IMR-90 (cell line): Measurements from ENCODE around the gene MYO1D. TPM values are rescaled to one million over a fixed set of nuclear protein-coding genes. Genes with fewer than 3 reads are reported as not detected.

ENCODE experiments used
- ATAC-seq: fragments of 200-7000 bp; cut with Tn5 transposase; 2 replicates; pipeline ENCODE4 v1.9.1; 2020; ENCODE audit warnings: low read depth, mild to moderate bottlenecking, moderate library complexity
- BruUV-seq: library from RNA; stranded (reverse); fragments of 400-500 nt; replicated peaks from 2 replicates; lab custom pipeline; 2021; lab: Mats Ljungman, UMichigan
- CTCF ChIA-PET: fragments of 300-600 bp; formaldehyde crosslinking; extraction: SDS; loops from one replicate; lab custom pipeline; 2021; ENCODE audit warnings: antibody characterized with exemption; lab: Yijun Ruan, JAX
- POLR2A ChIA-PET: fragments of 300-600 bp; sonication (Branson Sonifier 250); formaldehyde crosslinking; loops from one replicate; lab custom pipeline; 2022; ENCODE audit warnings: antibody characterized with exemption; ENCODE audit not compliant: unreplicated experiment; lab: Charles Lee
- DNase-seq: peaks from one replicate; pipeline ENCODE4 v3.0.0; 2013
- H2AFZ ChIP-seq: replicated peaks from 2 replicates; pipeline ENCODE3; 2013; ENCODE audit warnings: low read length, mild to moderate bottlenecking; ENCODE audit not compliant: poor library complexity
- H2AK5ac ChIP-seq: 2 replicates; pipeline ENCODE4 v1.6.1; 2013; ENCODE audit warnings: low read depth, low read length, inconsistent platforms
- H2AK9ac ChIP-seq: replicated peaks from 2 replicates; pipeline ENCODE3; 2013; ENCODE audit warnings: mild to moderate bottlenecking, low read depth, low read length, moderate library complexity; ENCODE audit not compliant: poor library complexity
- H2BK120ac ChIP-seq: 2 replicates; pipeline ENCODE4 v1.6.1; 2013; ENCODE audit warnings: low read depth, low read length, inconsistent platforms
- H2BK15ac ChIP-seq: 3 replicates; pipeline ENCODE4 v1.6.1; 2013; ENCODE audit warnings: low read depth, low read length, inconsistent platforms
- H2BK20ac ChIP-seq: 2 replicates; pipeline ENCODE4 v1.6.1; 2013; ENCODE audit warnings: low read depth, mild to moderate bottlenecking, inconsistent platforms, low read length, moderate library complexity
- H2BK5ac ChIP-seq: 2 replicates; pipeline ENCODE4 v1.6.1; 2013; ENCODE audit warnings: mild to moderate bottlenecking, low read depth, low read length, inconsistent platforms; ENCODE audit not compliant: poor library complexity, severe bottlenecking
- H3K14ac ChIP-seq: replicated peaks from 2 replicates; pipeline ENCODE4 v1.6.1; 2013; ENCODE audit warnings: low read depth, low read length, inconsistent platforms
- H3K18ac ChIP-seq: 2 replicates; pipeline ENCODE4 v1.6.1; 2013; ENCODE audit warnings: low read depth, low read length, control low read depth
- H3K23ac ChIP-seq: 2 replicates; pipeline ENCODE4 v1.6.1; 2013; ENCODE audit warnings: low read depth, low read length, inconsistent platforms
- H3K27ac ChIP-seq: 2 replicates; pipeline ENCODE4 v1.5.1; 2013; ENCODE audit warnings: mild to moderate bottlenecking, control low read depth, low read length; ENCODE audit not compliant: insufficient read depth
- H3K27me3 ChIP-seq: 2 replicates; pipeline ENCODE4 v1.6.1; 2013; ENCODE audit warnings: low read length; ENCODE audit not compliant: control insufficient read depth, insufficient read depth
- H3K36me3 ChIP-seq: 2 replicates; pipeline ENCODE4 v1.6.1; 2013; ENCODE audit warnings: low read length, mixed read lengths; ENCODE audit not compliant: control insufficient read depth, insufficient read depth
- H3K4ac ChIP-seq: 2 replicates; pipeline ENCODE4 v1.6.1; 2013; ENCODE audit warnings: low read depth, low read length, inconsistent platforms
- H3K4me1 ChIP-seq: 2 replicates; pipeline ENCODE4 v1.6.1; 2013; ENCODE audit warnings: low read length, mixed read lengths; ENCODE audit not compliant: control insufficient read depth, insufficient read depth
- H3K4me2 ChIP-seq: 2 replicates; pipeline ENCODE4 v1.6.1; 2013; ENCODE audit warnings: low read depth, mild to moderate bottlenecking, control low read depth, low read length, moderate library complexity
- H3K4me3 ChIP-seq: 2 replicates; pipeline ENCODE4 v1.5.1; 2013; ENCODE audit warnings: low read depth, mild to moderate bottlenecking, control low read depth, low read length, moderate library complexity; ENCODE audit not compliant: insufficient read depth
- H3K56ac ChIP-seq: 2 replicates; pipeline ENCODE4 v1.6.1; 2013; ENCODE audit warnings: low read length, inconsistent platforms; ENCODE audit not compliant: insufficient read depth; ENCODE audit errors: extremely low read depth
- H3K79me1 ChIP-seq, 2 experiments: 2 replicates each; pipeline ENCODE4 v1.6.1; 2013; ENCODE audit warnings: low read length in 2 of 2, inconsistent platforms in 1 of 2, low read depth in 1 of 2
- H3K9ac ChIP-seq: 2 replicates; pipeline ENCODE4 v1.6.1; 2013; ENCODE audit warnings: low read depth, low read length, control low read depth
- H3K9me1 ChIP-seq: 2 replicates; pipeline ENCODE4 v1.6.1; 2013; ENCODE audit warnings: low read length, inconsistent platforms; ENCODE audit not compliant: insufficient read depth
- H3K9me3 ChIP-seq: 2 replicates; pipeline ENCODE4 v1.6.1; 2013; ENCODE audit warnings: low read length; ENCODE audit not compliant: control insufficient read depth, insufficient read depth
- H4K20me1 ChIP-seq: 2 replicates; pipeline ENCODE4 v1.6.1; 2013; ENCODE audit warnings: low read length, inconsistent platforms; ENCODE audit not compliant: insufficient read depth
- H4K5ac ChIP-seq: 2 replicates; pipeline ENCODE4 v1.6.1; 2013; ENCODE audit warnings: mild to moderate bottlenecking, low read depth, low read length, control low read depth
- H4K8ac ChIP-seq, 2 experiments: 2 replicates each; pipeline ENCODE4 v1.6.1; 2013; ENCODE audit warnings: low read depth in 2 of 2, low read length in 2 of 2, control low read depth in 1 of 2, inconsistent platforms in 1 of 2
- H4K91ac ChIP-seq: 2 replicates; pipeline ENCODE4 v1.6.1; 2013; ENCODE audit warnings: low read depth, low read length, inconsistent platforms; ENCODE audit not compliant: insufficient read depth
- BHLHE40 ChIP-seq: fragments of 150-350 bp; IDR thresholded peaks from 2 replicates; pipeline ENCODE4 v1.6.1; 2016; ENCODE audit warnings: mild to moderate bottlenecking, low read depth, low read length
- CEBPB ChIP-seq: IDR thresholded peaks from 2 replicates; pipeline ENCODE4 v1.6.1; 2012; ENCODE audit warnings: low read depth, low read length, improper control_type of control experiment
- CHD1 ChIP-seq: IDR thresholded peaks from 2 replicates; pipeline ENCODE4 v1.6.1; 2012; ENCODE audit warnings: low read depth, low read length, improper control_type of control experiment
- CTCF ChIP-seq: conservative IDR thresholded peaks from 2 replicates; pipeline ENCODE4 v1.5.1; 2012; ENCODE audit warnings: mild to moderate bottlenecking, low read depth, low read length, improper control_type of control experiment
- ELK1 ChIP-seq: fragments of 150-350 bp; IDR thresholded peaks from 2 replicates; pipeline ENCODE4 v1.6.1; 2016; ENCODE audit warnings: low read depth, mild to moderate bottlenecking, low read length, moderate library complexity, borderline replicate concordance
- FOS ChIP-seq: fragments of 150-350 bp; IDR thresholded peaks from 2 replicates; pipeline ENCODE4 v1.6.1; 2016; ENCODE audit warnings: low read depth, low read length
- MAFK ChIP-seq: IDR thresholded peaks from 2 replicates; pipeline ENCODE4 v1.6.1; 2012; ENCODE audit warnings: low read depth, low read length, improper control_type of control experiment
- MAZ ChIP-seq: IDR thresholded peaks from 2 replicates; pipeline ENCODE4 v1.6.1; 2012; ENCODE audit warnings: low read depth, mild to moderate bottlenecking, low read length, improper control_type of control experiment, moderate library complexity, borderline replicate concordance
- MXI1 ChIP-seq: IDR thresholded peaks from 2 replicates; pipeline ENCODE4 v1.6.1; 2012; ENCODE audit warnings: low read depth, mild to moderate bottlenecking, low read length, moderate library complexity, borderline replicate concordance
- NFE2L2 ChIP-seq: fragments of 150-350 bp; IDR thresholded peaks from 2 replicates; pipeline ENCODE4 v1.6.1; 2016; ENCODE audit warnings: low read depth, mild to moderate bottlenecking, low read length
- POLR2A ChIP-seq: IDR thresholded peaks from 2 replicates; pipeline ENCODE4 v1.6.1; 2012; ENCODE audit warnings: mild to moderate bottlenecking, low read depth, low read length
- RAD21 ChIP-seq: IDR thresholded peaks from 2 replicates; pipeline ENCODE4 v1.6.1; 2012; ENCODE audit warnings: low read length, improper control_type of control experiment
- RCOR1 ChIP-seq: IDR thresholded peaks from 2 replicates; pipeline ENCODE4 v1.6.1; 2012; ENCODE audit warnings: mild to moderate bottlenecking, low read length, improper control_type of control experiment; ENCODE audit not compliant: insufficient replicate concordance
- RFX5 ChIP-seq: IDR thresholded peaks from 2 replicates; pipeline ENCODE4 v1.8.0; 2012; ENCODE audit warnings: low read depth, mild to moderate bottlenecking, low read length, moderate library complexity
- SMC3 ChIP-seq: fragments of 150-350 bp; IDR thresholded peaks from 2 replicates; pipeline ENCODE4 v1.6.1; 2016; ENCODE audit warnings: low read depth, mild to moderate bottlenecking, antibody characterized with exemption, low read length, moderate library complexity
- USF2 ChIP-seq: fragments of 150-350 bp; IDR thresholded peaks from 2 replicates; pipeline ENCODE4 v1.6.1; 2017; ENCODE audit warnings: mild to moderate bottlenecking, antibody characterized with exemption, low read length, low read depth
- WGBS, 2 experiments: methylation state at CpG; one replicate each; pipeline versions ENCODE4 v1.1.5 to v1.1.7; 2013; ENCODE audit warnings: missing lambda C conversion rate in 2 of 2; ENCODE audit not compliant: insufficient read length in 1 of 2; ENCODE audit errors: extremely low coverage in 2 of 2; 5-methylcytosine and 5-hydroxymethylcytosine counted together
- dilution Hi-C: fragments of 300-500 bp; cut with HindIII; formaldehyde crosslinking; loops from one replicate; pipeline ENCODE4 v1.14.3; 2018; ENCODE audit warnings: low sequenced_read_pairs; ENCODE audit not compliant: unreplicated experiment
- in situ Hi-C: fragments of 300-500 bp; cut with MboI; formaldehyde crosslinking; loops from 3 replicates; pipeline ENCODE4 v1.14.3; 2019; ENCODE audit warnings: low sequenced_read_pairs, inconsistent platforms, mixed read lengths
- intact Hi-C: fragments of 100-400 bp; cut with micrococcal nuclease; formaldehyde crosslinking; loops from 2 replicates; pipeline ENCODE4 v1.10.0; 2022
- polyA plus RNA-seq, 3 experiments: library from polyadenylated mRNA; depleted of rRNA; stranded (reverse); fragments of >200 nt; gene quantifications; 2 replicates each; pipeline ENCODE4 v1.2.3, GENCODE V29; 2012; ENCODE audit warnings: low replicate concordance in 1 of 3
- total RNA-seq: library from RNA; depleted of rRNA; stranded (reverse); fragments of >200 nt; gene quantifications from 2 replicates; pipeline ENCODE4 v1.2.3, GENCODE V29; 2012

Gene MYO1D
- total and polyA plus RNA-seq, 2 of the 4 experiments (the other 2 are of a cell fraction), result 0.63 to 0.90 TPM

- Histone ChIP-seq H3K27ac (no peak overlapping the region), H2BK120ac (no peak overlapping the region), H2AK5ac (no peak overlapping the region), H3K9ac (no peak overlapping the region), H2BK5ac (no peak overlapping the region), H4K8ac (no peak overlapping the region), H3K23ac (no peak overlapping the region), H3K79me1 (no peaks in the 10 kb centered on the region), H3K27me3 (no peaks in the 10 kb centered on the region), H4K91ac (no peak overlapping the region), H3K14ac (no peak overlapping the region), H3K56ac (no peak overlapping the region), H3K4me3 (no peak overlapping the region), H2BK20ac (no peak overlapping the region), H2AFZ (no peak overlapping the region), H3K4me1 (no peaks in the 10 kb centered on the region), H3K4me2 (no peak overlapping the region), H4K20me1 (no peaks in the 10 kb centered on the region), H2BK15ac (no peak overlapping the region), H3K9me1 (no peaks in the 10 kb centered on the region), H3K9me3 (no peaks in the 10 kb centered on the region), H2AK9ac (no peak overlapping the region), H3K36me3 (no peaks in the 10 kb centered on the region), H3K18ac (no peak overlapping the region), H3K4ac (no peak overlapping the region), H4K5ac (no peak overlapping the region)
- POLR2A ChIA-PET, result no interaction called here
- CTCF ChIA-PET, result interaction anchor here (0.5 kb wide), 1 partner anchor 70 kb away, joined by 3 read pairs; no protein-coding TSS in a partner anchor
- in situ Hi-C loops, result no loop called here
- WGBS, 2 experiments, result no CpG with 5 or more reads among the region's 2 CpGs
- no peak for DNase-seq
- TF ChIP-seq MAFK, result no peak
- TF ChIP-seq MXI1, result no peak
- TF ChIP-seq CEBPB, result no peak
- no peak for TF ChIP-seq USF2
- TF ChIP-seq RCOR1, result no peak
- TF ChIP-seq ELK1, result no peak
- TF ChIP-seq RFX5, result no peak
- TF ChIP-seq RAD21, result no peak
- no peak for TF ChIP-seq CTCF
- no peak for TF ChIP-seq MAZ
- no peak for TF ChIP-seq SMC3
- TF ChIP-seq BHLHE40, result no peak
- TF ChIP-seq CHD1, result no peak
- no peak for TF ChIP-seq POLR2A
- TF ChIP-seq FOS, result no peak
- TF ChIP-seq NFE2L2, result no peak
- dilution Hi-C loops, result no loop called here
- intact Hi-C loops, result no loop called here
- ATAC-seq, result 0 out of 2 replicates have a peak, but pooled peaks have one; percentile 14
- no TSS peak for BruUV-seq
Measured at GRCh38 chr17:32746280-32746679, 130.6 kb downstream of the MYO1D start.
